Stimulated activated CD4-positive, alpha-beta T cell treated with anti-CD3 and anti-CD28 coated beads, Interleukin-4, amount 100 ng/mL, for 1 hour (primary cell): ENCODE measurements around the gene PMEL.
"Not testable (repeated sequence)": the region's sequence is repeated elsewhere in the genome, so short reads cannot be mapped to it uniquely, and the experiment has no call there.

Source experiments
- DNase-seq: peaks from one replicate; pipeline ENCODE4 v3.0.0-alpha.2; 2020

Gene PMEL

GRCh38 chr12:55938826-55939501 lies 26.9 kb downstream of the PMEL start:
- DNase-seq: no peak

GRCh38 chr12:55937981-55938380 lies 27.9 kb downstream of the PMEL start:
- DNase-seq: no peak

GRCh38 chr12:55935738-55936151 lies 30.1 kb downstream of the PMEL start:
- peak; percentile 51 for DNase-seq

GRCh38 chr12:55934773-55935172 lies 31.1 kb downstream of the PMEL start:
- no peak for DNase-seq

- no peak for DNase-seq
Observed at GRCh38 chr12:55933799-55934742, 31.8 kb downstream of the PMEL start.

- no peak for DNase-seq
Observed at GRCh38 chr12:55933169-55933798, 32.6 kb downstream of the PMEL start.

- peak; percentile 48 for DNase-seq
Observed at GRCh38 chr12:55932551-55932910, 33.3 kb downstream of the PMEL start.

GRCh38 chr12:55931780-55932550 lies 33.9 kb downstream of the PMEL start:
- DNase-seq: peak; percentile 37

- no peak for DNase-seq
Observed at GRCh38 chr12:55931317-55931779, 34.5 kb downstream of the PMEL start.

GRCh38 chr12:55930771-55931316 lies 35.0 kb downstream of the PMEL start, which contains the start of gene DGKA:
Gene DGKA (plus strand): TSS chr12:55931162. CDS start chr12:55936504, 5,342 bp downstream.
- peak; percentile 78 for DNase-seq

GRCh38 chr12:55929306-55929791 lies 36.5 kb downstream of the PMEL start:
- DNase-seq: peak; percentile 81

GRCh38 chr12:55927588-55928502 lies 38.0 kb downstream of the PMEL start, which contains the start of gene PYM1:
Gene PYM1 (minus strand): TSS chr12:55927894. CDS start chr12:55927761, 133 bp downstream.
- peak; percentile 60 for DNase-seq

- DNase-seq: peak; percentile 85
Observed at GRCh38 chr12:55926738-55927587, 38.9 kb downstream of the PMEL start.

- no peak for DNase-seq
Observed at GRCh38 chr12:55925870-55926737, 39.7 kb downstream of the PMEL start.

- no peak for DNase-seq
Observed at GRCh38 chr12:55925371-55925770, 40.5 kb downstream of the PMEL start.

GRCh38 chr12:55923648-55924047 lies 42.2 kb downstream of the PMEL start:
- DNase-seq: not testable (repeated sequence)

GRCh38 chr12:55922126-55922525 lies 43.7 kb downstream of the PMEL start:
- no peak for DNase-seq

- not testable (repeated sequence) for DNase-seq
Observed at GRCh38 chr12:55919032-55919431, 46.8 kb downstream of the PMEL start.

- DNase-seq: no peak
Observed at GRCh38 chr12:55915482-55915859, 50.4 kb downstream of the PMEL start.
